ENCODE results near the gene CCDC106. TPM values are rescaled to one million over a fixed set of nuclear protein-coding genes. Genes with fewer than 3 reads are reported as not detected.

Gene CCDC106
- total RNA-seq, 2 donors from 2014 or later = 19.1 to 30.0 TPM

DNA sequence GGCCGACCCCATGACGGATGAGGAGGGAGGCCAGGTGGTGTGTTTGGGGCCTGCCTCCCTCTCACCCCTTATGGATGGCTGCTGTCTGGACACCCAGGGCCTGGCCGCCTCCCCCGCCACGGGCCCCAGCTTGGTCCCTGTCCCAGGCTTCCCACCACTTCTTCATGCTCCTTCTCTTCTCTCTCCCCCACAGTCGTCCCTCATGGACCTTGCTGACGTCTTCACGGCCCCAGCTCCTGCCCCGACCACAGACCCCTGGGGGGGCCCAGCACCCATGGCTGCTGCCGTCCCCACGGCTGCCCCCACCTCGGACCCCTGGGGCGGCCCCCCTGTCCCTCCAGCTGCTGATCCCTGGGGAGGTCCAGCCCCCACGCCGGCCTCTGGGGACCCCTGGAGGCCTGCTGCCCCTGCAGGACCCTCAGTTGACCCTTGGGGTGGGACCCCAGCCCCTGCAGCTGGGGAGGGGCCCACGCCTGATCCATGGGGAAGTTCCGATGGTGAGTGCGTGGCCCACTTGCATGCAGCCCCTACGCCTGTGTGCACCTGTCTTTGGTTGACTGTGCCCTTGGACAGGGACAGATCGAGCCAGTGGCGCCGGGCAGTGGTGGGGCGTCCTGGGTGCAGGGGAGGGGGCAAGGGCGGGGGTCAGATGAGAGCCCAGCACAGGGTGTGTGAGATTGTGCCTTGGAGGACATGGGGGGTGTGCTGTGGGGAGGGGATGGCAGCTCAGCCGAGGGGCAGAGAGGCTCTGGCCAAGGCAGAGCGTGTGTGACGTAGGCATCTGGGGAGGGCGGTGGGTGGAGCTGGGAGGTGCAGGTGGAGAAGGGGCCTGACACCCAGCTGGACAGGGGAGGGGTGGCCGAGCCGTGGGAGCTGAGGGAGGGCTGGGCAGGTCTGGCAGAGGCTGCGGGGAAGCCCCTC is 43.8 kb downstream of the CCDC106 start:
- H3K9me3 ChIP-seq = no peaks in the 10 kb centered on the region
- H3K4me1 ChIP-seq = no peaks in the 10 kb centered on the region
- no peak overlapping the region for H3K27ac ChIP-seq
- TF ChIP-seq, protein P1, sequence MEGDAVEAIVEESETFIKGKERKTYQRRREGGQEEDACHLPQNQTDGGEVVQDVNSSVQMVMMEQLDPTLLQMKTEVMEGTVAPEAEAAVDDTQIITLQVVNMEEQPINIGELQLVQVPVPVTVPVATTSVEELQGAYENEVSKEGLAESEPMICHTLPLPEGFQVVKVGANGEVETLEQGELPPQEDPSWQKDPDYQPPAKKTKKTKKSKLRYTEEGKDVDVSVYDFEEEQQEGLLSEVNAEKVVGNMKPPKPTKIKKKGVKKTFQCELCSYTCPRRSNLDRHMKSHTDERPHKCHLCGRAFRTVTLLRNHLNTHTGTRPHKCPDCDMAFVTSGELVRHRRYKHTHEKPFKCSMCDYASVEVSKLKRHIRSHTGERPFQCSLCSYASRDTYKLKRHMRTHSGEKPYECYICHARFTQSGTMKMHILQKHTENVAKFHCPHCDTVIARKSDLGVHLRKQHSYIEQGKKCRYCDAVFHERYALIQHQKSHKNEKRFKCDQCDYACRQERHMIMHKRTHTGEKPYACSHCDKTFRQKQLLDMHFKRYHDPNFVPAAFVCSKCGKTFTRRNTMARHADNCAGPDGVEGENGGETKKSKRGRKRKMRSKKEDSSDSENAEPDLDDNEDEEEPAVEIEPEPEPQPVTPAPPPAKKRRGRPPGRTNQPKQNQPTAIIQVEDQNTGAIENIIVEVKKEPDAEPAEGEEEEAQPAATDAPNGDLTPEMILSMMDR (IDR thresholded peaks at IDR 0.05) = no peak
- peaks cover 91% of the 10 kb centered on the region for H3K36me3 ChIP-seq
- no peak overlapping the region for H3K4me3 ChIP-seq
- H3K27me3 ChIP-seq = no peaks in the 10 kb centered on the region
- DNase-seq (ENCODE audit: low spot score) = no peak

DNA sequence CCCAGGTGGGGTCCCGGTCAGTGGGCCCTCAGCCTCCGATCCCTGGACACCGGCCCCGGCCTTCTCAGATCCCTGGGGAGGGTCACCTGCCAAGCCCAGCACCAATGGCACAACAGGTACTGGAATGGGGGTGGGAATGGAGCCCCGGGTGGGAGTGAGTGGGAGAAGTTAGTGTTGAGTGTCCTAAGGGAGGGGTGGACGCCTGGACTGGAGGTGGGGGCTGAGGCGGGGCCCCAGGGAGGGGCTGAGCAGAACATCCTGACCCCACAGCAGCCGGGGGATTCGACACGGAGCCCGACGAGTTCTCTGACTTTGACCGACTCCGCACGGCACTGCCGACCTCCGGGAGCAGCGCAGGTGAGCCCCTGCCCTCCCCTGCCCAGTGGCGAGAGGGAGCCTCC is 44.7 kb downstream of the CCDC106 start:
- DNase-seq (ENCODE audit: low spot score) = no peak

DNA sequence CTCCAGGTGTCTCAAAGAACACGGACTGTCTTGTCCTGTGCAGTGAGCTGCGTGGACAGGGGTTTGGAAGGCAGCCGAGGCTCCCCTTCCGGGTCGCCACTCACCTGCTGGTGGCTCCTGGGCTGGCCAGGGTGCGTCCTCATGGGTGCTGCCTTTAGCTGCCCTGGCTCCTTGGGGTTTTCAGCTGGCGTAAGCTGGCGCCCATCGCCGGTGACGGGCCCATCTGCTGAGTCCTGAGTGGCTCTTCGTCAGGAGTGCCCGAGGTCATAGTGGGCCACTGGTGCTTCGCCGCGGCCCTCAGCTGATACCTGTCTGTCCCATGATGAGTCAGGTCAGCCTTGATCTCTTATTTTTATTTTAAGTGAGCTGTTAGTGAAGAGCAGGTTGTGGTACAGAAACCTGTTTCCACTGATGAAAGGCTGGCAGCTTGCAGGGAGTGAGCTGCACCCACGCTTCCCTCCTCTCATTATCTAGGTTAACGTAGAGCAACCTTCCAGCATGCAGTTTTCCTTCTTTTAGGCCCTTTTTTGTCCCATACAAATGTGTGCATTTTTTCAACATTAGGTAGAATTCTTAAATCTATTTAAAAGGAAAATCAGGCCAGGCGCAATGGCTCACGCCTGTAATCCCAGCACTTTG is 45.4 kb downstream of the CCDC106 start:
- H3K4me3 ChIP-seq = no peak overlapping the region
- DNase-seq (ENCODE audit: low spot score) = no peak

More for the DNA sequence above, 44.7 kb downstream of the CCDC106 start:
- Histone ChIP-seq H3K27ac (no peak overlapping the region), H3K9me3 (no peaks in the 10 kb centered on the region), H3K4me3 (no peak overlapping the region), H3K4me1 (no peaks in the 10 kb centered on the region), H3K36me3 (peaks cover 87% of the 10 kb centered on the region), H3K27me3 (no peaks in the 10 kb centered on the region)
- TF ChIP-seq, protein P1 (IDR thresholded peaks at IDR 0.05) = no peak

DNA sequence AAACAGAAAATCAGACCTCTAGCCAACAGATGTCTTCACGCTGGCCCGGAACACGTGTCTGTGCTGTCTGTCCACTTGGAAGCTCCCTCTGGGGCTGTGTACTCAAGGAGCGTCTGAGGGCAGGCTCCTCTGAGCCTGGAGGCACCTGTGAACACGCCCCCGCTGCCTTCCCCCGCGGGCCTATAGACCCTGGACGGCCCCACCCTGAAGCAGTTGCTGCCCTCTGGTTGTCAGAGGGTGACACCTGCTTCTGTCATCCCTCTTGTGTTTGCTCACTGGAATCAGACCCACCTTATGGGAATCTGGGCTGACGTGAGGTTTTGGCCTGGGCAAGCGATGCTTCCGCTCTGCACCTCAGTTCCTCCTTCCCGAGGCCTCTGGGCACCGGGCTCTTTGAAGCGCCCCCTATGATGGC is 46.2 kb downstream of the CCDC106 start:
- H3K9me3 ChIP-seq = no peaks in the 10 kb centered on the region
- H3K36me3 ChIP-seq = peaks cover 78% of the 10 kb centered on the region
- H3K27ac ChIP-seq = no peak overlapping the region
- DNase-seq (ENCODE audit: low spot score) = no peak
- H3K4me1 ChIP-seq = no peaks in the 10 kb centered on the region
- H3K4me3 ChIP-seq = no peak overlapping the region
- TF ChIP-seq, protein P1 (IDR thresholded peaks at IDR 0.05) = no peak
- H3K27me3 ChIP-seq = no peaks in the 10 kb centered on the region

More for the DNA sequence above, 45.4 kb downstream of the CCDC106 start:
- no peaks in the 10 kb centered on the region for H3K27me3 ChIP-seq
- H3K9me3 ChIP-seq = no peaks in the 10 kb centered on the region
- TF ChIP-seq, protein P1 (IDR thresholded peaks at IDR 0.05) = no peak
- H3K4me1 ChIP-seq = no peaks in the 10 kb centered on the region
- H3K27ac ChIP-seq = no peak overlapping the region
- peaks cover 82% of the 10 kb centered on the region for H3K36me3 ChIP-seq

DNA sequence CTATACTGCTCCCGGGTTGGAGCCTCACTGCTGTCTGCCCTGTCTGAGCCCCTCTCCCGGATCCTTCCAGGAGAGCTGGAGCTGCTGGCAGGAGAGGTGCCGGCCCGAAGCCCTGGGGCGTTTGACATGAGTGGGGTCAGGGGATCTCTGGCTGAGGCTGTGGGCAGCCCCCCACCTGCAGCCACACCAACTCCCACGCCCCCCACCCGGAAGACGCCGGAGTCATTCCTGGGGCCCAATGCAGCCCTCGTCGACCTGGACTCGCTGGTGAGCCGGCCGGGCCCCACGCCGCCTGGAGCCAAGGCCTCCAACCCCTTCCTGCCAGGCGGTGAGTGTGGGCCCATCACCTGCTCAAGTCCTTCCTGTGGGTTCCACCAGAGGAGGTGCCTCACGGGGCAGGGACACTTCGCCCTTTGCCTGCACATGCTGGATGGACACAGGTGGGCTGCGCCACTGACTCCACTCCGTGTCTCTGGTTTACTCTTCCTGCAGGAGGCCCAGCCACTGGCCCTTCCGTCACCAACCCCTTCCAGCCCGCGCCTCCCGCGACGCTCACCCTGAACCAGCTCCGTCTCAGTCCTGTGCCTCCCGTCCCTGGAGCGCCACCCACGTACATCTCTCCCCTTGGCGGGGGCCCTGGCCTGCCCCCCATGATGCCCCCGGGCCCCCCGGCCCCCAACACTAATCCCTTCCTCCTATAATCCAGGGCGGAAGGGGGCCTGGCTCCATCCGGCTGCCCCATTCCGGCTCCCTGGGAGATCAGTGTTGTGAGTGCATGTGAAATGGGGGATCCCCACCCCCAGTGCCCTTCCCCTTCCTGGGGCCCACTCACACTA is 46.9 kb downstream of the CCDC106 start:
- Histone ChIP-seq H3K27me3 (no peaks in the 10 kb centered on the region), H3K36me3 (peaks cover 74% of the 10 kb centered on the region), H3K4me1 (no peaks in the 10 kb centered on the region), H3K4me3 (no peak overlapping the region), H3K27ac (no peak overlapping the region), H3K9me3 (no peaks in the 10 kb centered on the region)
- no peak for DNase-seq (ENCODE audit: low spot score)
- TF ChIP-seq, protein P1 (IDR thresholded peaks at IDR 0.05) = no peak

All from right atrium auricular region (tissue), 2 donors.